K562 treated with DMSO at 1 percent for 48 hours (cell line): ENCODE data around the gene CCL18. TPM values are rescaled to one million over a fixed set of nuclear protein-coding genes. Genes with fewer than 3 reads are reported as not detected.

ENCODE experiments used
- total RNA-seq: library from RNA; unstranded; fragments of 300-600 nt; gene quantifications from 2 replicates; pipeline ENCODE4 v1.2.3, GENCODE V29; 2022; ENCODE audit warnings: low replicate concordance; ENCODE audit errors: extremely low read depth

CCL18 gene, protein sequence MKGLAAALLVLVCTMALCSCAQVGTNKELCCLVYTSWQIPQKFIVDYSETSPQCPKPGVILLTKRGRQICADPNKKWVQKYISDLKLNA
- total RNA-seq = not detected in 2 replicates

DNA sequence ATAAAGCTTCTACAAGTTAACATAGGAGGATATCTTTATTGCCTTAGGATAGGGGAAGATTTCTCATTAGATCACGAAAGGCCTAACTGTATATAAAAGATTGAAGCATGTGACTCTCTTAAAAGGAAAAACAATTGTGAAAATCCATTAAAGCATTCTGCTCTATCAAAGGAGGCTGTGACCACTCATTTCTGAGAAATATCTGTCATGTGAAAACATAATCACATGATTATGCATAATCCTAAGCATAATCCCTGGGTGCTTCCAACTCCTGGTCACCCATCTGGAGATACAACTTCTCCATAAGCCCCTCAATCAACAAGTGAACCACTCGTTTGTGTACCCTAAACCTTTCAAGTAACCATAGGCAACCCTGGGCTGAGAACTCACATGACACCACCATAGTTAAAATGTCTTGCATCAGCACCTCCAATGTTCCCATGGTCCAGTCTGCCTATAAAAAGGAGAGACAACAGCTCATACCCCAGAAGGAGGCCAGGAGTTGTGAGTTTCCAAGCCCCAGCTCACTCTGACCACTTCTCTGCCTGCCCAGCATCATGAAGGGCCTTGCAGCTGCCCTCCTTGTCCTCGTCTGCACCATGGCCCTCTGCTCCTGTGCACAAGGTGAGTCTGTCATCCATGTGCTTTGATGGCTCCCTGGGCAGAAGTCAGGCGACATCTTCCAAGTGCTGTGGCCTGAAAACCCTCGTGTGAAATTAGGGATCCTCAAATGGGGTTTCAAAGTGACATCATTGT, at the start of gene CCL18:
CCL18 (plus strand) TSS at position 487 of the 756 bp plus-strand sequence; CDS start at position 558, 71 bp downstream.

DNA sequence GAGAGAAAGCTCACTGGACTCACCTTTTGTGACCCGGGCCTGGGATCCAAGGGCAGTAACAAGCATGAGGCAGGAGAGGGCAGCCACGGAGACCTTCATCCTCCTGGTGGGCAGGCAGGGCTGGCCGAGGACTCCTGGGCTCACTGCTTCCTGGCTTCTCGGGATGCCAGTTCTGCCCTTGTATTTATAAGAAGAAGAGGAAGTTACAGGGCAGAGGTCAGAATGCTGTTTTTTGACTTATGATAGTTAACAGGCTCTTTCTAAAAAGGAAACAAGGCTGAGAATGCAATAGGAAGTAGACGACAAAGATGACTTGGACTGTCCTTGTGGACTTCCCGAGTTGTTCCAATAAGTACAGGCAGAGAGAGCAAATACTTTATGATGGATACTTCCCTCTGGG, 46.3 kb upstream of the CCL18 start, which contains the start of gene CCL23:
CCL23 (minus strand) TSS at position 174 of the 400 bp plus-strand sequence; CDS start at position 99, 75 bp downstream.

DNA sequence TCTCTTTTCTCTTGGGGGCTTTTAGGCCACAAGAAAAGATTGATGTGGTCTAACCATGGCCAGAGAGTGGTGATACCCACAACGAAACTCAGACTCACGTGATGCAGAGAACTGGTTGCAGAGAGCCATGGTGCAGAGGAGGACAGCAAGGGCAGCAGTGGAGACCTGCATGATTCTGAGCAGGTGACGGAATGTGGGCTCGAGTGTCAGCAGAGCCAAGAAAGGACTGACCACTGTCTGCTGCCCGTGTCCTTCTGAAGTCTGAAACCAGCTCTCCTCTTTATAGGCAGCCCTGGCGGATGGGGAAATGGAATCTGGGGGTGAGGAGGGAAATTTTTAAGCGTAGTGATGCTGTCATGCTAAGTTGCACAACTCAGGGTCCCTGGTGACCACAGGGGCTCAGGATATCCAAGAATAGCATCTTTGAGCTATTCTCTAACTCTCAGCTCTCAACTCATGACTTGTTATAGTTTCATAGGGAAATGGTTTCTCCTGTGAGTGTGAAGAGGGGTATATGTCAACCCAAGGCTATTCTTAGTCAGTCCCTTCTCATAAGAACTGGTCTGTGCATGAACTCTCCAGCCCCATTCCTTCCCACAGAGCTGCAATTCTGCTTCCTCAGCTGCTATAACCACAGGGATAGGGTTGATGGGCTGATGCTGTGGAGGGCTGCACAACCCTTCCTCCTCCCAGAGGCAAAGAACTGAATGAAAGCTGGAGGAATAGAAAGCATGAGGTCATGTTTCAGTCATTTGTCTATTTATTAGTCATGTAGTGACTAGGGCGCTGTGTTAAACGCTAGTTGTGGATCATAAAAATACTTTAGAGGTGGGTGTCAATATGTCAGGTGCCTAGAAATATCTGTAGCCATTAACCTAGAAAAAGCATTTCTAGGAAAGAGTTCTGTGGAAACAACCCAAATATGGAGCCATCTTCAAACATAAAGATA, 26.1 kb downstream of the CCL18 start, which contains the start of gene CCL3:
CCL3 (minus strand) TSS at position 256 of the 949 bp plus-strand sequence; CDS start at position 171, 85 bp downstream.

DNA sequence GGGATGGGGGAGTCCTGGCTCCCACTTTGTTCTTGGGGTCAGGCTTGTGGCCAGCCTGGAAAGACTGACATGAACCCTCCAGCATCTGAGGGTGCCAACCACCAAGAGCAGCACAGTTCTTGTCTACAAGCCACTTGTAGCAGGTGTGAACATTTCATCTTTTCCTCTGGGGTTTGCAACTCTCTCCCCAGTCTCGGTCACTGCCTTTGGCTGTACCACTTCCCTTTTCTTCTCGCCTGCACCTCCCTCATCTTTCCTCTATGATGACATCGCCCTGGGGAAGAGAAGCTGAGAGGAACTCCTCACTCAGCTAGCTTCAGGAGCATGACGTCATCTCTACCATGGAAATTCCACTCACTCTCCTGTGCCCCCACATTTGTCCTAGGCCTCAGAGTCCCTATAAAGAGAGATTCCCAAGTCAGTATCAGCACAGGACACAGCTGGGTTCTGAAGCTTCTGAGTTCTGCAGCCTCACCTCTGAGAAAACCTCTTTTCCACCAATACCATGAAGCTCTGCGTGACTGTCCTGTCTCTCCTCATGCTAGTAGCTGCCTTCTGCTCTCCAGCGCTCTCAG, 39.4 kb downstream of the CCL18 start, which contains the start of gene CCL4:
CCL4 (plus strand) TSS at position 427 of the 575 bp plus-strand sequence; CDS start at position 506, 79 bp downstream.

Other genes starting within 250 kb of the CCL18 start
- gene HEATR9, start 195.4 kb upstream of the CCL18 start, total RNA-seq = not detected in 2 replicates
- not detected in 2 replicates for gene CCL5, start 183.9 kb upstream of the CCL18 start, total RNA-seq
- gene RDM1, start 133.5 kb upstream of the CCL18 start, total RNA-seq = not detected in 2 replicates
- gene LYZL6, start 120.6 kb upstream of the CCL18 start, total RNA-seq = not detected in 2 replicates
- gene CCL16, start 82.8 kb upstream of the CCL18 start, total RNA-seq = not detected in 2 replicates
- not detected in 2 replicates for gene CCL14, start 77.5 kb upstream of the CCL18 start, total RNA-seq
- gene CCL15, start 62.7 kb upstream of the CCL18 start, total RNA-seq = not detected in 2 replicates
- gene CCL23, start 46.3 kb upstream of the CCL18 start, total RNA-seq = not detected in 2 replicates
- gene CCL3, start 25.9 kb downstream of the CCL18 start, total RNA-seq = not detected in 2 replicates
- gene CCL4, start 39.6 kb downstream of the CCL18 start, total RNA-seq = not detected in 2 replicates
- not detected in 2 replicates for gene TBC1D3B, start 112.4 kb downstream of the CCL18 start, total RNA-seq
- gene CCL3L1, start 132.5 kb downstream of the CCL18 start, total RNA-seq = not detected in 2 replicates
- not detected in 2 replicates for gene CCL4L2, start 146.8 kb downstream of the CCL18 start, total RNA-seq
- gene TBC1D3I, start 200.3 kb downstream of the CCL18 start, total RNA-seq = not detected in 2 replicates